HFF-Myc (cell line): ENCODE data around the gene KLHL29.

Experiments
- DNase-seq: peaks from one replicate; pipeline ENCODE4 v3.0.0-alpha.2; 2011; ENCODE audit warnings: low read depth; ENCODE audit errors: extremely low read depth
- H3K4me3 ChIP-seq: replicated peaks from 2 replicates; pipeline ENCODE4 v1.5.1; 2011; ENCODE audit warnings: low read depth, mild to moderate bottlenecking, control low read depth, low read length
- TF ChIP-seq, protein P1 (sequence below): IDR thresholded peaks from 2 replicates; pipeline ENCODE4 v1.5.1; 2012; ENCODE audit warnings: mild to moderate bottlenecking, low read depth, low read length, control low read depth; ENCODE audit errors: missing control alignments

KLHL29 gene

DNA sequence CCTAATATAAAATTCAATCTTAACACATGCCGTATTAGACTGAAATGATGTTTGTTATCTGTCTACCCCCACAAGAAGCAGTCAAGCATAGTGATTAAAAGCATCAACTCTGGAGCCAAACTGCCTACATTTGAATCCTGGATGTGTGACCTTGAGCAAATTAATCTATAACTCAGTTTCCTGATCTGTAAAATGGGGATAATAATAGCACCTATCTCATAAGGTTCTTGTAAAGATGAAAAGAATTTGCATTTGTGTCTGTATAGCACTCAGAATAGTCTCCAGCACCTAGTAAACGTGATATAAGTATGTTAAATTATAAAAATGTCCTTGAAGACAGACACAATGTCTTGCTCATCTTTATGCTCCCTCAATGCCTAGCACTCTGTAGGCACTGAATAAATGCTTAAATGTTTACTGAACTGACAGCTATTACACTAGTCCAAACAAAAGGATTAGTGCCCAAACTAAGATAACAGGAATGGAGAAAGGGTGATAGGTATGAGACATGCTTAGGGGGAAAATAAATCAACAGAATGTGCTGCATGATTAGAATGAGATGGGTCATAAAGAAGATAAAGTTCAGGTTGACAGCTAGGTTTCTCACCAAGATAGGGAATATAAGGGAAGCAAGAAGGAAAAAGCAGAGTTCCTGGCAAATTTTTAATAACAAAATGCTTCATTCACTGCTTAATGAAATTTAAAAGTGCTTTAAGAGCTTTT lies 361.3 kb downstream of the KLHL29 start:
- no peak overlapping the region for H3K4me3 ChIP-seq
- TF ChIP-seq, protein P1, sequence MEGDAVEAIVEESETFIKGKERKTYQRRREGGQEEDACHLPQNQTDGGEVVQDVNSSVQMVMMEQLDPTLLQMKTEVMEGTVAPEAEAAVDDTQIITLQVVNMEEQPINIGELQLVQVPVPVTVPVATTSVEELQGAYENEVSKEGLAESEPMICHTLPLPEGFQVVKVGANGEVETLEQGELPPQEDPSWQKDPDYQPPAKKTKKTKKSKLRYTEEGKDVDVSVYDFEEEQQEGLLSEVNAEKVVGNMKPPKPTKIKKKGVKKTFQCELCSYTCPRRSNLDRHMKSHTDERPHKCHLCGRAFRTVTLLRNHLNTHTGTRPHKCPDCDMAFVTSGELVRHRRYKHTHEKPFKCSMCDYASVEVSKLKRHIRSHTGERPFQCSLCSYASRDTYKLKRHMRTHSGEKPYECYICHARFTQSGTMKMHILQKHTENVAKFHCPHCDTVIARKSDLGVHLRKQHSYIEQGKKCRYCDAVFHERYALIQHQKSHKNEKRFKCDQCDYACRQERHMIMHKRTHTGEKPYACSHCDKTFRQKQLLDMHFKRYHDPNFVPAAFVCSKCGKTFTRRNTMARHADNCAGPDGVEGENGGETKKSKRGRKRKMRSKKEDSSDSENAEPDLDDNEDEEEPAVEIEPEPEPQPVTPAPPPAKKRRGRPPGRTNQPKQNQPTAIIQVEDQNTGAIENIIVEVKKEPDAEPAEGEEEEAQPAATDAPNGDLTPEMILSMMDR: no peak
- DNase-seq: no peak

DNA sequence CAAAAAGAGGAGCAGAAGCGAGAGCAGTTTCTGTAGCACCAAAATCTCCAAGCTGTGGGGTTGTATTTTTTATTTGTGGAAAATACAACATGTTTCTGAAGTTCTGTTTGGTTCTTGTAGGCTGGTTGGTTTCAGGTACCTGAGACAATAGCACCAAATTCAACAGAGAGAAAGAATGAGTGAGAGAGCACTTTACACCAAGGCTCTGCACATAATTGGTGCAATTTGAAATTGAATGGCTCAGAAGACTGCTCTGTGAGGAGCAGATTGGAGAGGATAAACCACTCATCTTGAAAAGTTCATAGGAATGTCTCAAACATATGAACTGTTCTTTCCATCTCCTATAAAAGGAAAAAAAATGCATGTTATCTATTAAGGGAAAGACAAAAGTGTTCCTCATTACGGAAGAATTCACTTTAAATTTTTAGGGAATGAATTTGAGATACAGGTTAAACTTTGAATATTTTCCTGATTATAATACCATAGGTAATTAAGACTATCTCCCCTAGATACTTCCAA lies 366.8 kb downstream of the KLHL29 start:
- TF ChIP-seq, protein P1: no peak
- no peak for DNase-seq
- H3K4me3 ChIP-seq: no peak overlapping the region

DNA sequence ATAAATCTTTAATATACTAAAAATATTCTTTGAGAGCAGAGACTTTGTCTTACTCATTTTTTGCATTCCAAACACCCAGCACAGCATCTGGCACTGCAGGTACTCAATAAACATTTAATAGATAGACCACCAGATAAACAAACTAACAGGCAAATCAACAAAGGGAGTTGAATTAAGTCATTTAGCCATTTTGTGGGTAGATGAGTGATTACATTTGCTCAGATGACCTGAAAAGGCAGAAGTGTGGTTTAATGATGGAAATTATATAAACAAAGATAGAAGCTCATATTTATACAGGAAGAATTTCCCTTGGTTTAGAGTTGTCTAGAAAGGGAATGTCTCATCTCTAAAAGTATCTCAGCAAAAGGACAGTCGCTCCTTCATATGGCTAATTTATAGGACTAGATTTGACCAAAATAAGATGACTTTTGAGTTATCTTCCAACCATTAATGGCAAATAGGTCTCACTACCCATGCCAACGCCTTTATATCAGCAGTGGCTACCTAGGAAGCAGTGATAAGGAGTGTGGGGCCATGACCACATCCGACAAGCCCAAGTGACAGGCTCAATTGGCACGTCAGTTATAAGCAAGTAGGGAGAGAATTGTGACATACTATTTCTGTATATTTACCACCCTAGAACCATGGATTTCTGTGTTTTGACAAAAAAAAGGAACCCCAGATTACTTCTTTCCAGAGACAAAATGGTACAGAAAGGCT lies 368.5 kb downstream of the KLHL29 start:
- H3K4me3 ChIP-seq: no peak overlapping the region
- TF ChIP-seq, protein P1: no peak
- DNase-seq: no peak

DNA sequence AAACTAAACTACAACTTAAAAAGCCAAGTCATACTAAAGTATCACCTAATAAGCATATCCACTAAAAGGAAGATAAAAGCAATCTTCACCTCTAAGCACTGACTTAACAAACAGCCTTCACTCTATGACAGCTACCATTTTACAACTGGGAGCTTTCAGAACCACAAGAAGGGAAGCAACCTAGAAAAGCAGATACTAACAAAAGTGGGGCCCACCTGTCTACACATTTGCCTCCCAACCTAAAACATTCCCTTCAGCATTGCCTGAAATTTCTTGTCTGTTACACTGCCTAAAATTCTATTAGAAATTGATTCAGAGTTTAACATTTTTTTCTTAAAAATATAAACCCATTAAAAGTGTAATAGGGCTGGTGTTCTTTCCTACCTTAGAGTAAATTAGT lies 370.0 kb downstream of the KLHL29 start:
- no peak for DNase-seq
- TF ChIP-seq, protein P1: no peak
- H3K4me3 ChIP-seq: no peak overlapping the region

DNA sequence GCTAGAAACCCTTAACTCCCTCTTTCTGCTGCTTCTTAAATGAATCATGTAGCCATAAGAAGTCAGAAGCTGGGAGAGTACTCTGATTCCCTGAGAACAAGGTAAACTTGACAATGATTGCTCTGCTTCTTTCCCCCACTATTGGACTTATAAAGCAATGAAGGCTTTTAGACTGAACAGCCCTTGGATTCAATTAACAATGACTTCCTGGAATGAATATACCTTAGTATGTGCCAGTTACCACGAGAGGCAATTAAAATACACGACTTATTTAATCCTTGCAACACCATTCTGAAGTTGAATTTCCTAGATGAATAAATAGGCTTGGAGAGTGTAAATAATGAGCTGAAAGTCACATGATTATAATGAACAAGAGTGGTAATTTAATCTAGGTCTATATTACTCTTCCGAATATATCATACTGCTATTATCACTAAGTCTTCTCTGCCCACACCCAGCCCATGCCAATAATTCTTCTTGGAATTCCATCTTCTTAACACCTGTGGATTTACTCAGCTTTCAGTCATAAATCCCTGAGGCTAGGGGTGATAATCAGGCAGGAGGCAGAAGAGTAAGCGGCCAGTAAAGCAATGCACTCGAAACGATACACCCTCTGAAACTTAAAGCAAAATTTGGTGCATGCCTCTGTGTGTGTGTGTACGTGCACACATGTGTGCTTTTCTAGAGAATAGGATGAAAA lies 371.8 kb downstream of the KLHL29 start:
- no peak overlapping the region for H3K4me3 ChIP-seq
- DNase-seq: no peak
- TF ChIP-seq, protein P1: no peak

DNA sequence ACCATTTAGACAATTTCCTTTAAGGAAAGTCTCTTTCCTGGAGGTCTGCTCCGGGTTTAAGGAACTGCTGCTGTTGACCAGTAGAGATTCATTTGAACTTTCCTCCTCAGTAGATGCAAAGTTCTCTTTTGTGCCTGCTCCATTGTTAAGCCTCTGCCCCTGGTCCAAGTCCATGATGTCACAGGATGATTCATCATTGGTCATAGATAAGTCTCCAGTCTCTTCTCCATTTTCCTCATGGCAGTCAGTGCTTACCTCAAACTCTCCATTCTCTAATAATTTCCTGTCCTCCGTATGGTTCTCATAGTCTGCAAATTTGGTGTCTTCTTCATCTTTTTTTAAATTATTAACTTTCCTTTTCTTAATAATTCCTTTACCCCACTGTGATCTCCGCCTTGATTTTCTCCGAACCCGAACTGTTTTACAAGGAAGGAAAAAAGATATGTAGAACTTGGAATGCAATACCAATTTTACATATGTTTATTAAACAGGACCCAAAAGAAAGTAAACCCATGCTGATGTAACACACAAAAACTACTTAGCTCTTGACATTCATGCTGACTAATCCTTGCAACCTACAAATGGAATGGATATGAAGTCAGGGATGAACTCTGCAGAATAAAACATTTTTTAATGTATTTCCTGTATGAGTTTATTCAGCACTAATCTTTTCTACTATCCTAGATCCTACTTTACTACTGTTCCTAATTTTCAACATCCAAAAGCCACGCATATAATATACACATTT lies 372.9 kb downstream of the KLHL29 start:
- TF ChIP-seq, protein P1: no peak
- no peak overlapping the region for H3K4me3 ChIP-seq
- DNase-seq: peak; percentile 29
